Measurements from ENCODE around the gene TLK2. TPM values are rescaled to one million over a fixed set of nuclear protein-coding genes. Genes with fewer than 3 reads are reported as not detected.
"Not testable (repeated sequence)": the region's sequence is repeated elsewhere in the genome, so short reads cannot be mapped to it uniquely, and the experiment has no call there.

The TLK2 gene
- total RNA-seq (2021) (38.0 to 42.9 TPM (median 39.4 TPM) in 3 replicates), Bru-seq, nascent RNA (percentile 74 among the genes with signal in this experiment)
- long read RNA-seq, experiment 1, transcript TLK2-203 (22 exons, 3,449 nt): major isoform, 24 of 186 reads
- long read RNA-seq, experiment 1, transcript TLK2-202 (21 exons, 3,227 nt): major isoform, 24 of 186 reads
- long read RNA-seq, experiment 1, partial matches to known transcripts: 29 of 186 reads
- long read RNA-seq, experiment 1, other reads (novel, unspliced or antisense): 102 of 186 reads
- long read RNA-seq, experiment 2, transcript TLK2-202 (21 exons, 3,227 nt): minor isoform, 5 of 35 reads
- long read RNA-seq, experiment 2, transcript TLK2-208 (1 exons, 3,536 nt): major isoform, 6 of 35 reads
- long read RNA-seq, experiment 2, partial matches to known transcripts: 9 of 35 reads
- long read RNA-seq, experiment 2, other reads (novel, unspliced or antisense): 13 of 35 reads
- long read RNA-seq, experiment 3, partial matches to known transcripts: 2 of 8 reads
- long read RNA-seq, experiment 3, other reads (novel, unspliced or antisense): 3 of 8 reads

- CTCF ChIA-PET: no interaction called here
- peak within 1 kb of the TSS; percentile 94 for H3K4me3 Mint-ChIP-seq
Measured at GRCh38 chr17:62478424-62478879, at the start of gene TLK2. TLK2 (plus strand) TSS chr17:62478825; CDS start chr17:62481126, 2,301 bp downstream.

GRCh38 chr17:62435251-62435650 is 43.4 kb upstream of the TLK2 start:
- H3K27me3 Mint-ChIP-seq (ENCODE audit: low read depth); DNase-seq (ENCODE audit: low spot score); POLR2A ChIA-PET; H3K9me3 Mint-ChIP-seq; H3K4me3 Mint-ChIP-seq; H3K4me1 Mint-ChIP-seq; CTCF ChIA-PET; H3K27ac Mint-ChIP-seq; ATAC-seq: not testable (repeated sequence)
- peaks cover 47% of the 10 kb centered on the region for H3K36me3 Mint-ChIP-seq

More at GRCh38 chr17:62478424-62478879, at the start of gene TLK2:
- Mint-ChIP-seq H3K36me3 (peaks cover 19% of the 10 kb centered on the region), H3K4me1 (peaks cover 24% of the 10 kb centered on the region), H3K27ac (peak within 1 kb of the TSS; percentile 96), H3K27me3 (ENCODE audit: low read depth) (no peaks in the 10 kb centered on the region), H3K9me3 (no peaks in the 10 kb centered on the region)
- DNase-seq (ENCODE audit: low spot score) (peak; percentile 76), ATAC-seq (peak; percentile 83)
- POLR2A ChIA-PET: no interaction called here
- TF ChIP-seq TP53 (CRISPR knock-in tag; IDR thresholded peaks at IDR 0.05) (0 out of 2 replicates have a peak, but pooled peaks have one; percentile 47), ZNF232 (CRISPR knock-in tag; IDR thresholded peaks at IDR 0.05) (no peak), ZNF138 (CRISPR knock-in tag; conservative IDR thresholded peaks at IDR 0.05) (no peak), PRRX2 (CRISPR knock-in tag; IDR thresholded peaks at IDR 0.05) (no peak), ZNF416 (CRISPR knock-in tag; IDR thresholded peaks at IDR 0.05) (peak; percentile 32; the same call in 1 of the 2 replicates), NR3C1 (CRISPR knock-in tag; conservative IDR thresholded peaks at IDR 0.05; ENCODE audit: low read depth) (no peak), ESRRA (CRISPR knock-in tag; IDR thresholded peaks at IDR 0.05; ENCODE audit: borderline replicate concordance) (no peak), OVOL2 (CRISPR knock-in tag; IDR thresholded peaks at IDR 0.05; ENCODE audit: borderline replicate concordance) (peak; percentile 22; the same call in 1 of the 2 replicates), RORB (CRISPR knock-in tag; IDR thresholded peaks at IDR 0.05) (no peak), FOXJ3 (CRISPR knock-in tag; IDR thresholded peaks at IDR 0.05; ENCODE audit: borderline replicate concordance) (no peak), CTCF (IDR thresholded peaks at IDR 0.05) (no peak)
- TF ChIP-seq, protein P1, sequence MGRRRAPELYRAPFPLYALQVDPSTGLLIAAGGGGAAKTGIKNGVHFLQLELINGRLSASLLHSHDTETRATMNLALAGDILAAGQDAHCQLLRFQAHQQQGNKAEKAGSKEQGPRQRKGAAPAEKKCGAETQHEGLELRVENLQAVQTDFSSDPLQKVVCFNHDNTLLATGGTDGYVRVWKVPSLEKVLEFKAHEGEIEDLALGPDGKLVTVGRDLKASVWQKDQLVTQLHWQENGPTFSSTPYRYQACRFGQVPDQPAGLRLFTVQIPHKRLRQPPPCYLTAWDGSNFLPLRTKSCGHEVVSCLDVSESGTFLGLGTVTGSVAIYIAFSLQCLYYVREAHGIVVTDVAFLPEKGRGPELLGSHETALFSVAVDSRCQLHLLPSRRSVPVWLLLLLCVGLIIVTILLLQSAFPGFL (CRISPR knock-in tag; IDR thresholded peaks at IDR 0.05; ENCODE audit: borderline replicate concordance): no peak
- TF ChIP-seq, protein P2, sequence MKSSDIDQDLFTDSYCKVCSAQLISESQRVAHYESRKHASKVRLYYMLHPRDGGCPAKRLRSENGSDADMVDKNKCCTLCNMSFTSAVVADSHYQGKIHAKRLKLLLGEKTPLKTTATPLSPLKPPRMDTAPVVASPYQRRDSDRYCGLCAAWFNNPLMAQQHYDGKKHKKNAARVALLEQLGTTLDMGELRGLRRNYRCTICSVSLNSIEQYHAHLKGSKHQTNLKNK (CRISPR knock-in tag; IDR thresholded peaks at IDR 0.05): no peak

- DNase-seq (ENCODE audit: low spot score); H3K27me3 Mint-ChIP-seq (ENCODE audit: low read depth); H3K9me3 Mint-ChIP-seq; POLR2A ChIA-PET; H3K27ac Mint-ChIP-seq; ATAC-seq; H3K4me1 Mint-ChIP-seq; CTCF ChIA-PET; H3K4me3 Mint-ChIP-seq: not testable (repeated sequence)
- H3K36me3 Mint-ChIP-seq: peaks cover 54% of the 10 kb centered on the region
Measured at GRCh38 chr17:62441181-62441580, 37.4 kb upstream of the TLK2 start.

- ATAC-seq (no peak), DNase-seq (ENCODE audit: low spot score) (no peak)
- Mint-ChIP-seq H3K9me3 (no peaks in the 10 kb centered on the region), H3K27me3 (ENCODE audit: low read depth) (no peaks in the 10 kb centered on the region), H3K4me1 (no peaks in the 10 kb centered on the region), H3K36me3 (peaks cover 61% of the 10 kb centered on the region), H3K4me3 (no peak overlapping the region), H3K27ac (no peak overlapping the region; the same call in 1 of the 2 replicates)
- POLR2A ChIA-PET: no interaction called here
- CTCF ChIA-PET: no interaction called here
- TF ChIP-seq ATF6 (CRISPR knock-in tag; IDR thresholded peaks at IDR 0.05): no peak
- TF ChIP-seq, protein P3, sequence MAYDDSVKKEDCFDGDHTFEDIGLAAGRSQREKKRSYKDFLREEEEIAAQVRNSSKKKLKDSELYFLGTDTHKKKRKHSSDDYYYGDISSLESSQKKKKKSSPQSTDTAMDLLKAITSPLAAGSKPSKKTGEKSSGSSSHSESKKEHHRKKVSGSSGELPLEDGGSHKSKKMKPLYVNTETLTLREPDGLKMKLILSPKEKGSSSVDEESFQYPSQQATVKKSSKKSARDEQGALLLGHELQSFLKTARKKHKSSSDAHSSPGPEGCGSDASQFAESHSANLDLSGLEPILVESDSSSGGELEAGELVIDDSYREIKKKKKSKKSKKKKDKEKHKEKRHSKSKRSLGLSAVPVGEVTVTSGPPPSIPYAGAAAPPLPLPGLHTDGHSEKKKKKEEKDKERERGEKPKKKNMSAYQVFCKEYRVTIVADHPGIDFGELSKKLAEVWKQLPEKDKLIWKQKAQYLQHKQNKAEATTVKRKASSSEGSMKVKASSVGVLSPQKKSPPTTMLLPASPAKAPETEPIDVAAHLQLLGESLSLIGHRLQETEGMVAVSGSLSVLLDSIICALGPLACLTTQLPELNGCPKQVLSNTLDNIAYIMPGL (CRISPR knock-in tag; IDR thresholded peaks at IDR 0.05): no peak
- TF ChIP-seq, protein P4, sequence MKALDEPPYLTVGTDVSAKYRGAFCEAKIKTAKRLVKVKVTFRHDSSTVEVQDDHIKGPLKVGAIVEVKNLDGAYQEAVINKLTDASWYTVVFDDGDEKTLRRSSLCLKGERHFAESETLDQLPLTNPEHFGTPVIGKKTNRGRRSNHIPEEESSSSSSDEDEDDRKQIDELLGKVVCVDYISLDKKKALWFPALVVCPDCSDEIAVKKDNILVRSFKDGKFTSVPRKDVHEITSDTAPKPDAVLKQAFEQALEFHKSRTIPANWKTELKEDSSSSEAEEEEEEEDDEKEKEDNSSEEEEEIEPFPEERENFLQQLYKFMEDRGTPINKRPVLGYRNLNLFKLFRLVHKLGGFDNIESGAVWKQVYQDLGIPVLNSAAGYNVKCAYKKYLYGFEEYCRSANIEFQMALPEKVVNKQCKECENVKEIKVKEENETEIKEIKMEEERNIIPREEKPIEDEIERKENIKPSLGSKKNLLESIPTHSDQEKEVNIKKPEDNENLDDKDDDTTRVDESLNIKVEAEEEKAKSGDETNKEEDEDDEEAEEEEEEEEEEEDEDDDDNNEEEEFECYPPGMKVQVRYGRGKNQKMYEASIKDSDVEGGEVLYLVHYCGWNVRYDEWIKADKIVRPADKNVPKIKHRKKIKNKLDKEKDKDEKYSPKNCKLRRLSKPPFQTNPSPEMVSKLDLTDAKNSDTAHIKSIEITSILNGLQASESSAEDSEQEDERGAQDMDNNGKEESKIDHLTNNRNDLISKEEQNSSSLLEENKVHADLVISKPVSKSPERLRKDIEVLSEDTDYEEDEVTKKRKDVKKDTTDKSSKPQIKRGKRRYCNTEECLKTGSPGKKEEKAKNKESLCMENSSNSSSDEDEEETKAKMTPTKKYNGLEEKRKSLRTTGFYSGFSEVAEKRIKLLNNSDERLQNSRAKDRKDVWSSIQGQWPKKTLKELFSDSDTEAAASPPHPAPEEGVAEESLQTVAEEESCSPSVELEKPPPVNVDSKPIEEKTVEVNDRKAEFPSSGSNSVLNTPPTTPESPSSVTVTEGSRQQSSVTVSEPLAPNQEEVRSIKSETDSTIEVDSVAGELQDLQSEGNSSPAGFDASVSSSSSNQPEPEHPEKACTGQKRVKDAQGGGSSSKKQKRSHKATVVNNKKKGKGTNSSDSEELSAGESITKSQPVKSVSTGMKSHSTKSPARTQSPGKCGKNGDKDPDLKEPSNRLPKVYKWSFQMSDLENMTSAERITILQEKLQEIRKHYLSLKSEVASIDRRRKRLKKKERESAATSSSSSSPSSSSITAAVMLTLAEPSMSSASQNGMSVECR (CRISPR knock-in tag; IDR thresholded peaks at IDR 0.05; ENCODE audit: borderline replicate concordance): no peak
Measured at GRCh38 chr17:62444063-62444462, 34.6 kb upstream of the TLK2 start.
